IPS DF 6.9 (cell line): ENCODE measurements around the gene RFESD.
"Not testable (repeated sequence)": the region's sequence is repeated elsewhere in the genome, so short reads cannot be mapped to it uniquely, and the experiment has no call there.

Source experiments
- DNase-seq: peaks from one replicate; pipeline ENCODE4 v3.0.0-alpha.2; 2013; ENCODE audit warnings: low read depth, low spot score
- H3K27ac ChIP-seq: one replicate; pipeline ENCODE4 v1.5.1; 2013; ENCODE audit warnings: low read length, control low read depth
- H3K27me3 ChIP-seq: 2 replicates; pipeline ENCODE4 v1.6.1; 2013; ENCODE audit warnings: mild to moderate bottlenecking, low read length; ENCODE audit not compliant: control insufficient read depth, insufficient read depth
- H3K36me3 ChIP-seq: 2 replicates; pipeline ENCODE4 v1.6.1; 2013; ENCODE audit warnings: low read length; ENCODE audit not compliant: control insufficient read depth, insufficient read depth
- H3K4me1 ChIP-seq: 2 replicates; pipeline ENCODE4 v1.6.1; 2013; ENCODE audit warnings: low read length; ENCODE audit not compliant: control insufficient read depth, insufficient read depth
- H3K4me3 ChIP-seq: 2 replicates; pipeline ENCODE4 v1.5.1; 2013; ENCODE audit warnings: mild to moderate bottlenecking, low read length
- H3K9me3 ChIP-seq: 2 replicates; pipeline ENCODE4 v1.6.1; 2013; ENCODE audit warnings: low read length, inconsistent platforms; ENCODE audit not compliant: control insufficient read depth, insufficient read depth
- WGBS: extraction: QIAGEN DNeasy Blood & Tissue Kit; methylation state at CpG from one replicate; pipeline ENCODE4 v1.1.7; 2013; ENCODE audit warnings: mixed read lengths, missing lambda C conversion rate; ENCODE audit not compliant: insufficient read length, insufficient coverage; 5-methylcytosine and 5-hydroxymethylcytosine counted together

Gene RFESD

GRCh38 chr5:95682891-95683290 is 36.3 kb downstream of the RFESD start, which contains the start of gene SPATA9:
SPATA9 (minus strand) TSS chr5:95682991; CDS start chr5:95682854, 137 bp downstream.
- Histone ChIP-seq H3K27me3 (no peaks in the 10 kb centered on the region), H3K27ac (no peak within 1 kb of the TSS), H3K4me1 (no peaks in the 10 kb centered on the region; the same call in 1 of the 2 replicates), H3K36me3 (no peaks in the 10 kb centered on the region), H3K9me3 (no peaks in the 10 kb centered on the region), H3K4me3 (no peak within 1 kb of the TSS)
- no CpG with 5 or more reads among the region's 1 CpG for WGBS
- no peak for DNase-seq

GRCh38 chr5:95684361-95684760 is 37.8 kb downstream of the RFESD start:
- WGBS, result no CpG with 5 or more reads among the region's 2 CpGs
- Histone ChIP-seq H3K9me3 (no peaks in the 10 kb centered on the region), H3K36me3 (no peaks in the 10 kb centered on the region), H3K4me1 (no peaks in the 10 kb centered on the region; the same call in 1 of the 2 replicates), H3K4me3 (no peak overlapping the region), H3K27me3 (no peaks in the 10 kb centered on the region), H3K27ac (no peak overlapping the region)
- no peak for DNase-seq

- Histone ChIP-seq H3K27ac (no peak overlapping the region), H3K4me1 (no peaks in the 10 kb centered on the region), H3K4me3 (no peak overlapping the region), H3K36me3 (no peaks in the 10 kb centered on the region), H3K27me3 (no peaks in the 10 kb centered on the region), H3K9me3 (no peaks in the 10 kb centered on the region)
- no peak for DNase-seq
- no CpG with 5 or more reads among the region's 2 CpGs for WGBS
These were observed 40.1 kb downstream of the RFESD start for GRCh38 chr5:95686651-95687050.

GRCh38 chr5:95689680-95690079 is 43.1 kb downstream of the RFESD start:
- H3K4me1 ChIP-seq, result no peaks in the 10 kb centered on the region
- DNase-seq, result no peak
- H3K4me3 ChIP-seq, result no peak overlapping the region
- no peak overlapping the region for H3K27ac ChIP-seq
- no CpG with 5 or more reads among the region's 1 CpG for WGBS
- no peaks in the 10 kb centered on the region for H3K9me3 ChIP-seq
- H3K36me3 ChIP-seq, result no peaks in the 10 kb centered on the region
- H3K27me3 ChIP-seq, result no peaks in the 10 kb centered on the region

- DNase-seq, result no peak
- no peak overlapping the region for H3K4me3 ChIP-seq
- H3K36me3 ChIP-seq, result no peaks in the 10 kb centered on the region
- no peaks in the 10 kb centered on the region for H3K27me3 ChIP-seq
- no peaks in the 10 kb centered on the region for H3K9me3 ChIP-seq
- no peak overlapping the region for H3K27ac ChIP-seq
- H3K4me1 ChIP-seq, result no peaks in the 10 kb centered on the region
These were observed 43.8 kb downstream of the RFESD start for GRCh38 chr5:95690333-95690732.

- H3K4me3 ChIP-seq, result no peak overlapping the region
- no peaks in the 10 kb centered on the region for H3K9me3 ChIP-seq
- H3K27me3 ChIP-seq, result no peaks in the 10 kb centered on the region
- no CpG with 5 or more reads among the region's 7 CpGs for WGBS
- H3K36me3 ChIP-seq, result no peaks in the 10 kb centered on the region
- H3K27ac ChIP-seq, result no peak overlapping the region
- DNase-seq, result no peak
- no peaks in the 10 kb centered on the region for H3K4me1 ChIP-seq
These were observed 51.5 kb downstream of the RFESD start for GRCh38 chr5:95697781-95698681.

- no peaks in the 10 kb centered on the region for H3K27me3 ChIP-seq
- H3K4me3 ChIP-seq, result no peak overlapping the region
- no peaks in the 10 kb centered on the region for H3K9me3 ChIP-seq
- no peak for DNase-seq
- no peak overlapping the region for H3K27ac ChIP-seq
- H3K4me1 ChIP-seq, result no peaks in the 10 kb centered on the region
- WGBS, result 100% methylated on average over 1 of the region's 1 CpG
- no peaks in the 10 kb centered on the region for H3K36me3 ChIP-seq
These were observed 52.8 kb downstream of the RFESD start for GRCh38 chr5:95699337-95699736.

GRCh38 chr5:95701074-95701473 is 54.5 kb downstream of the RFESD start:
- Histone ChIP-seq H3K4me3 (no peak overlapping the region), H3K9me3 (no peaks in the 10 kb centered on the region), H3K36me3 (no peaks in the 10 kb centered on the region), H3K4me1 (no peaks in the 10 kb centered on the region), H3K27me3 (no peaks in the 10 kb centered on the region), H3K27ac (no peak overlapping the region)
- no peak for DNase-seq

- no peak for DNase-seq
- Histone ChIP-seq H3K36me3 (no peaks in the 10 kb centered on the region), H3K4me3 (no peak overlapping the region), H3K27ac (no peak overlapping the region), H3K9me3 (no peaks in the 10 kb centered on the region), H3K27me3 (no peaks in the 10 kb centered on the region), H3K4me1 (no peaks in the 10 kb centered on the region)
- WGBS, result no CpG with 5 or more reads among the region's 1 CpG
These were observed 57.6 kb downstream of the RFESD start for GRCh38 chr5:95704150-95704549.

GRCh38 chr5:95706196-95706595 is 59.6 kb downstream of the RFESD start:
- not testable (repeated sequence) for H3K4me1 ChIP-seq, H3K36me3 ChIP-seq, H3K4me3 ChIP-seq, H3K27ac ChIP-seq, H3K9me3 ChIP-seq, H3K27me3 ChIP-seq, DNase-seq
- WGBS, result no CpG with 5 or more reads among the region's 5 CpGs

- Histone ChIP-seq H3K9me3 (no peaks in the 10 kb centered on the region), H3K27ac (no peak overlapping the region), H3K27me3 (no peaks in the 10 kb centered on the region; the same call in 1 of the 2 replicates), H3K4me1 (no peaks in the 10 kb centered on the region), H3K36me3 (no peaks in the 10 kb centered on the region), H3K4me3 (no peak overlapping the region)
- no CpG with 5 or more reads among the region's 9 CpGs for WGBS
- no peak for DNase-seq
These were observed 60.5 kb downstream of the RFESD start for GRCh38 chr5:95707055-95707454.
